Measurements from ENCODE around the gene SPEF1.
"Not testable (repeated sequence)": the region's sequence is repeated elsewhere in the genome, so short reads cannot be mapped to it uniquely, and the experiment has no call there.

The SPEF1 gene

DNA sequence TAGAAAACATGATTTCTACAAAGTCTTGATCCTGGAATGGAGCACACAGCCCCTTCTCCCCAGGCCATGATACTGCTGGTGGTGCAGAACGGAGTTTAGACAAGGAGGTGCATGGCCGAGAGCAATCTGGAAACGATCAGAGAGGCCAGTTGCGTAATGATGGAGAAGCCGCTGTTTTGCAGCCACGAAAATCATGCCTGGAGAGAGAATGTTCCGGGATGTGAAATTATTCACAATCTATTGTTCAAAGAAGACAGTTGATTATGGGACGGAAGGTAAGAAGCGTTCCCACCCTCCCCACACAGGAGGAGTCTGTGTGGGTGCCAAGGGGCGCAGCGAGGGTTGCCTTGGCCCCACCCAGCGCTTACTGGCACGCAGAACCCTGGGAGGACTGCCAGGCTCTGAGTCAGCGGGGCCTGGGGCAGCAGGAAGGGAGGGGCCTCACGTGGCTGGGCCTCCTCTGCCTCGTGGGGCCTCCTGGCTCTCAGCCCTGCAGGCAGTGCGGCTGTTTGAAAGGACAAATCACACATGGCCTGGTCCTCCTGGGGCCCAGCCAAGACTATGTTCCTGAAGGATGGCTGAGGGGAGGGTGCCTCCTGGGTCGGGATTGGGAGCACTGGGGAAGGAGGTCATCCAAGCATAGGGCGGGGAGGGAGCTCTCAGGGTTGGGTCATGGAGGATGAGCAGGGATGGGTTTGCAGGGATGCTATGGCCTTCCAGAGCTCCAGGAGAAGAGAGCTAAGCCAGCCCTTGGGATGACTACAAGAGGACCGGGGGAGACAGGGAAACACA lies 30.4 kb upstream of the SPEF1 start:
- in situ Hi-C loops (cut with MboI; ENCODE audit: low sequenced_read_pairs), result no loop called here

DNA sequence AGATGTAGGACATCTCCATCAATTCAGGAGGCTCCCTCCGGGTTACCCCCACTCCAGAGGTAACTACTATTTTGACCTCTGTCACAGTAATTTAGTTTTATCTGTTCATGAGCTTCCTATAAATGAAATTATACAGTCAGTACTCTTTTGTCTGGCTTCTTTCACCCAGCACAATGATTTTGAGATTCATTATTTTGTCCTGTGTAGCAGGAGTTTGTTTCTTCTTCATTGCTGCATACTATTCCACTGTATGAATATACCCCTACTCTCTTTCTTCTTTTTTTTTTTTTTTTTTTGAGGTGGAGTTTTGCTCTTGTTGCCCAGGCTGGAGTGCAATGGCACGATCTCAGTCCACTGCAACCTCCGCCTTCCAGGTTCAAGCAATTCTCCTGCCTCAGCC lies 27.3 kb upstream of the SPEF1 start:
- in situ Hi-C loops (cut with MboI; ENCODE audit: low sequenced_read_pairs), result no loop called here

DNA sequence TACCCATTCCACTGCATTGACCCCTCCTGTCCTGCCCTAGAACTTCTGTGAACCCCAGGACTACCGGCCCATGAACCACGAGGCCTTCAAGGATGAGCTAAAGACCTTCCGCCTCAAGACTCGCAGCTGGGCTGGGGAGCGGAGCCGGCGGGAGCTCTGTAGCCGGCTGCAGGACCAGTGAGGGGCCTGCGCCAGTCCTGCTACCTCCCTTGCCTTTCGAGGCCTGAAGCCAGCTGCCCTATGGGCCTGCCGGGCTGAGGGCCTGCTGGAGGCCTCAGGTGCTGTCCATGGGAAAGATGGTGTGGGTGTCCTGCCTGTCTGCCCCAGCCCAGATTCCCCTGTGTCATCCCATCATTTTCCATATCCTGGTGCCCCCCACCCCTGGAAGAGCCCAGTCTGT lies 23.5 kb upstream of the SPEF1 start:
- in situ Hi-C loops (cut with MboI; ENCODE audit: low sequenced_read_pairs), result no loop called here

DNA sequence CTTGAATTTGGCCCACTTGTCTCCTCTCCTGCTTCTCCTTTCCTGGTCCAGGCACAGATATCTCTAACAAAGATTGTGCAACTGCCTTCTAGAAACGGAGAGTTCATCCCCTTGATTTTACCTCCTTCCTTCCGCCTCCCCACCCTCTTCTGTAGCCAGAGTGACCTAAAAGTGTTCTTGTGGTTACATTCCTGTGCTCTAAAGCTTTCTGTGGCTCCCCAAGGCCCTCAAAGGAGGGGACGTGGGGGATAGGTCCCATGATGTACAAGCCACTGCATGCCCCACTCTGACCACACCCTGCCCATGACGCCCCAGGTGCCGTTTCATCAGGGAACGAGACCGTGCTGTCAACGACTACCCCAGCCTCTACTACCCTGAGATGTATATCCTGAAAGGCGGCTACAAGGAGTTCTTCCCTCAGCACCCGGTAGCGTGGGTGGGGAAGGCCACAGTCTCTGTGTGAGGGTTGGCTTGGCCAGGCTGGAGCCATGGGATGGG lies 23.1 kb upstream of the SPEF1 start:
- in situ Hi-C loops (cut with MboI; ENCODE audit: low sequenced_read_pairs), result no loop called here

DNA sequence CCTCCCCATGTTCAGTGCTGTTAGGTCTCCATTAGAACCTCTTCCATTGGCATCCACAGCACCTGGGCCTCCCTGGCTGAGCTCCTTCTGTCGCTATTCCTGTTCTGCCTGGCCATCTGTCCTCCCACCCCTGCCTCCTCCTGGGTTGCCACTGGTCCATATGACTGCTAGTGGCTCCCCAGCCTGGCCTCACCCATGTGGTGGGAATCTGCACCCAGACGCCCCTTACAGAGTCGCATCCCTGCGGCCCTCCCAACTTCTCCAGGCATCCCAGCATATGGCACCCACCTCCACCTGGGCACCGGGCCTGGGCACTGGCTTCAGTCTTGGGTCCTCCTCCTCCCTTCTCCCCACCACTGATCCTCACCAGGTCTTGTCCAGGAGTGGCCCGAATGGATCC lies 22.6 kb upstream of the SPEF1 start:
- in situ Hi-C loops (cut with MboI; ENCODE audit: low sequenced_read_pairs), result no loop called here

DNA sequence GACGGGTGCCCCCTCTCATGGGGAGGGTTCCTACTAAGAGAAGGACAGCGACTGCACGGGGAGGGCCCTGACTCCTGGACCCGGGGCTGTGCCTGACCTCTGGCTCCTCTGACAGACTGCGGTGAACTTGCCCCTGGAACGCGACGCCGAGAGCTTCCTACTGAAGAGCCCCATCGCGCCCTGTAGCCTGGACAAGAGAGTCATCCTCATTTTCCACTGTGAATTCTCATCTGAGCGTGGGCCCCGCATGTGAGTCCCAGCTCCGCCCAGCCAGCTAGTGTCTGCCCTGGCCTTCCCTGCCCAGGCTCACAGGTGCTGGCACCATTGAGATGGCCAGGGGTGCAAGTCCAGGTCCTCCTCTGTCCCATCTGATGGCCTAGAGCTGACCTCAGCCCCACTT lies 22.0 kb upstream of the SPEF1 start:
- in situ Hi-C loops (cut with MboI; ENCODE audit: low sequenced_read_pairs), result no loop called here

DNA sequence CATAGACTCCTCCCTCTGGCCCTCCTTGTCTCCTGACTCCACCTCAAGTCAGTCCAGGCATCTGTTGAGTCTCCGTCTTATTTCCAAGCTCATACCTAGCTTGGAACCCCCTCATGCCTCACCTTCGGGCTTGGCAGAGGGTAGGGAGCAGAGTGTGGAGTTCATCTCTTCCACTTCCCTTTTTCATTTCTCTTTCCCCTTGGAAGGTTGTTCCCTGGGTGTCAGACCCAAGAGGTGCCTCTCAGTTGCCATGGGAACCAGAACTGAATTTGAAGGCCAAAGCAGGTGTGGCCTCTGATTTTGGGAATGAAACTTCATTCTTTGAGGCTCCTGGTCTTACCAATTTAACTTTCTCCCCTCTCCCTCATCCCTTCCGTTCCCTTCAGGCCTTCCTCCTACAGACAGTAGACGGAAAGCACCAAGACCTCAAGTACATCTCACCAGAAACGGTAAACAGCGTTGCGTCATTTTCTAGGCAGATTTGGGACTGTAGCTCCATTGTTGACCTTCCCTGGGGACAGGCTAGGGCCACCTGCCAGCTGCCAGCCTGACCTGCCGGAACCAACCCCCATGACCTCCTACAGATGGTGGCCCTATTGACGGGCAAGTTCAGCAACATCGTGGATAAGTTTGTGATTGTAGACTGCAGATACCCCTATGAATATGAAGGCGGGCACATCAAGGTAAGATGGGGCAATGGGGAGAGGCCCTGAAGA lies 21.4 kb upstream of the SPEF1 start:
- in situ Hi-C loops (cut with MboI; ENCODE audit: low sequenced_read_pairs), result no loop called here

DNA sequence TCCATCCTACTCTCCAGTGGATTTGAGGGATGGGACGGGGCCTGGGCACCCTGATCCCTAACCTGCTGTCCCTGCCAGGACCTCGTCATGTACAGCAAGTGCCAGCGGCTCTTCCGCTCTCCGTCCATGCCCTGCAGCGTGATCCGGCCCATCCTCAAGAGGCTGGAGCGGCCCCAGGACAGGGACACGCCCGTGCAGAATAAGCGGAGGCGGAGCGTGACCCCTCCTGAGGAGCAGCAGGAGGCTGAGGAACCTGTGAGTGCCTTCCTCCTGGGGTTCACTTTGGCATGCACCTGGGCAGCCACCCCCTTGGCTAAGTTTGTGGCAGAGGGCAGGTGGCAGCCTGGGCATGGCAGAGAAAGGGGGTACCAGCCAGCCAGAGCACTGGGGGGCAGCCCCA lies 20.6 kb upstream of the SPEF1 start:
- in situ Hi-C loops (cut with MboI; ENCODE audit: low sequenced_read_pairs), result no loop called here

DNA sequence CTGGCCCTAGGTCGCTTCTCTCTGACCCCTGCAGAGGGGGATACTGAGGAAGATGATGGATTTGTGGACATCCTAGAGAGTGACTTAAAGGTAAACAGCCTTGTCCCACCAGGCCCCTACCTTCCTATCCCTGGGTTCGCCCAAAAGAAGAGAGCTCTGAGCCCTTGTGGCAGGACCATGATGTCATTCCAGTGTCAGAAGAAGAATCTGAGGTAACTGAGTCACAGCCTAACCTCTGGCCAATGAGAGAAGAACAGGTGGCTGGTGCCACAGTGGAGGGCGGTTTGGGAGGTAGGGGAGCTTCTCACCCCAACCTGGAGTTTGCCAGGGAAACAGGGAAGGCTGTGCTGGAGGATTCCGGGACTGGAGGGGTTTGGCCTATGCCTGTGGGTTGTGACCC lies 20.1 kb upstream of the SPEF1 start:
- in situ Hi-C loops (cut with MboI; ENCODE audit: low sequenced_read_pairs), result no loop called here

DNA sequence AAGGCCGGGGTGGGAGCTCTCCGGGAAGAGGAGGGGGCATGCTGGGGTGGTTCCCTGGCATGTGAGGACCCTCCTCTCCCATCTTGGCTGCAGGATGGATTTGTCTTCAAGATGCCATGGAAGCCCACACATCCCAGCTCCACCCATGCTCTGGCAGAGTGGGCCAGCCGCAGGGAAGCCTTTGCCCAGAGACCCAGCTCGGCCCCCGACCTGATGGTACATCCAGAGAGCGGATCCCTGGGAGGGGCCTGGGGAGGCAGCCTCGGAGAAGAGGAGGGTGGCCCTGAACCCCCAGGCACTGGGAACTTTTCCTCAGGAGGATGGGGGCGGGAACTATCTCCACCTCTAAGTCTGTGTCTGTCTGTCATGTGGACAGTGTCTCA lies 19.6 kb upstream of the SPEF1 start:
- in situ Hi-C loops (cut with MboI; ENCODE audit: low sequenced_read_pairs), result no loop called here

DNA sequence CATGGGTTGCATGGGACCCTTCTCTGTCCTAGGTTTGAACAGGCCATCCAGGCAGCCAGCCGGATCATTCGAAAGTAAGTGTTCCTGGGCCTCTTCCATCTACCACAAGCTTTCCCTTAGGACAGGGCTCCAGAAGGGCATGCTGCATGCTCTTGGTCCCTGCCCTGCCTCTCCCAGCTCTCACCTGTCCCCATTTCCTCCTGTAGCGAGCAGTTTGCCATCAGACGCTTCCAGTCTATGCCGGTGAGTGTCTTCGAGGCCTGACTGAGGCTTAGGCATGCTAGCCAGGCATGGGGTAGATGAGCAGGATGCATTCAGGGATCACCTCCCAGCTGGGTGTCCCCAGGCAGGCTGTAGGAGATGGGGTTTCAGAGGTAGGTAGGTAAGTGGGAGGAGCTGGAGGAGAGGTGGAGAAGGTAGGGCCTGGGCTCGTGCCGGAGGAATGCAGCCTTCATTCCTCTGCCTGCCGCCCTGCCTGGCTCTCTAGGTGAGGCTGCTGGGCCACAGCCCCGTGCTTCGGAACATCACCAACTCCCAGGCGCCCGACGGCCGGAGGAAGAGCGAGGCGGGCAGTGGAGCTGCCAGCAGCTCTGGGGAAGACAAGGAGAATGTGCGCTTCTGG lies 19.1 kb upstream of the SPEF1 start:
- in situ Hi-C loops (cut with MboI; ENCODE audit: low sequenced_read_pairs), result no loop called here

DNA sequence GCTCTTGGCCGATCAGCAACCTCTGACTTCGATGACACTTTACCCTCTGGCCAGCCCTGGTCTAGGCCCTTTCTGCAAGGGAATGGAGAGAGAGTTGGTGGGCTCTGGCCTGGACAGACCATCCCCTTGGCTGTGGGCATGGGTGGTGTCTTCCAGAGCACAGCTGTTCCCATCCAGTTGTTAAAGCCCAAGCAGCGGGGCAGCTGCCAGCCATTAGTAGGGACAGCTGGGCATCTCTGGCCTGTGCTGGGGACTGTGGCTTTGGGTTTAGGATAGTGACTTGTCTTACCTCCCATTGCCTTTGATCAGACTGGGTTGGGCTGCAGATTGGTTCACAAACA lies 17.6 kb upstream of the SPEF1 start:
- in situ Hi-C loops (cut with MboI; ENCODE audit: low sequenced_read_pairs), result no loop called here

DNA sequence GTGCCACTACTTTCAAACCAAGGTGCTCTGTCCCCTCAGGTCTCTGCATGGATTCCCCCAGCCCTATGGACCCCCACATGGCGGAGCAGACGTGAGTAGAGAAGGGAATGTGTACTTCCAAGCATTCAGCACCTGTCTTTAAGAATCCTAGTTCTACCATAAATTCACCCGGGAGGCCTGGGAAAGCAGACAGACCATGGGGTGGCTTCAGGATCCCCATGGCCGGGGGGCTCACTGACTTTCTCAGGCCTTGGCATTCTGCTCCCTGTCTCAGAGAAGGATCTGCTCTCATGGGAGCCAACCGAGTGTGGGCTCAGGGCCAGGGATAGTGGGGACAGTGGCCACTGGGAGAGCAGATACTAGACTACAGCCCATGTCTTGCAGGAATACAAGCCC lies 17.1 kb upstream of the SPEF1 start:
- in situ Hi-C loops (cut with MboI; ENCODE audit: low sequenced_read_pairs), result no loop called here

DNA sequence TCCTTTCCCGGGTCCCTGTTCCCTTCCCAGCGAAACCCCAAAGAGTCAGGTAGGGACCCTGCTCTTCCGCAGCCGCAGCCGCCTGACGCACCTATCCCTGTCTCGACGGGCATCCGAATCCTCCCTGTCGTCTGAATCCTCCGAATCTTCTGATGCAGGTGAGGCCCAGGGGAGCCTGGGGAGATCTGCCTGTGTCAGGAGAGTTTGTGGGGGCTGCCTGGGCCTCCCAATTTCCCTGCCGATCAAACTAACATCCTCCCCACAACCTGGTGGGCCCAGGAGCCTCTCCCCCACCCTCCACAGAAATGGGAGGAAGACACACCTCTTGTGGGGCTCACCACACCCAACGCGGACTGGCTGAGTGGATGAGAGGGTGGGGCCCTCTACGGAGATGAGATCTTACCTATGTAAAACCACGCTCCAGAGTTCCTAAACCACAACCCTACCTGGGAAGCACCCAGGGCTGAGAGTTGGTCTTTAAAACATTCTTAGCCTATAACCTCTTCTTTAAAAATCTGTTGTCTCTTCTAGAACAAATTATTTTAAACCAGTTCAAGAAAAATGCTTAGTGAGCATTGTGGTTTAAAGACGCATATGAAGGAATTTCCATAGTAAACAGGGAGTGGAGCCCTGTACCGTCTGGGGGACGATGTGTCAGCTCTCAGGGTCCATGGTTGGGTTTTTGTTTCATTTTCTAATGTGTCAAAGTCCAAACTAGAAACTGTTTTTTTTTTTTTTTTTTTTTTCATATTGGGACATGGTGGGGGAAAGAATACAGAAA lies 16.5 kb upstream of the SPEF1 start:
- in situ Hi-C loops (cut with MboI; ENCODE audit: low sequenced_read_pairs), result no loop called here

DNA sequence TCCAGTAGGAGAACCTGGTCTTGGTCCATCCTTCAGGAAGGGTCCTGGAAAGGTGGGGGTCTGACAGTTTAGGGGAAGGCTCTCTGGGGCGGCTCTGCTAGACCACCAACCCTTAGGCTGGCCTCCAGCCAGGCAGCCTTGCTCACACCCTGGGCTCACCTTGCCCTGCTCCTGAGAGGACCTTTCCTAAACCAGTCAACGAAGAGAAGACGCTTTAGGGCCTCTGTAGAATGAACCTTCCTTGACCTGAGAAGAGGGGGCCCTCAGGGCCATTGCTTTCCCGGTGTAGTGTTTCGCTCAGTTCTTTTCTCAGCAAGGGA lies 15.9 kb upstream of the SPEF1 start:
- in situ Hi-C loops (cut with MboI; ENCODE audit: low sequenced_read_pairs), result no loop called here

DNA sequence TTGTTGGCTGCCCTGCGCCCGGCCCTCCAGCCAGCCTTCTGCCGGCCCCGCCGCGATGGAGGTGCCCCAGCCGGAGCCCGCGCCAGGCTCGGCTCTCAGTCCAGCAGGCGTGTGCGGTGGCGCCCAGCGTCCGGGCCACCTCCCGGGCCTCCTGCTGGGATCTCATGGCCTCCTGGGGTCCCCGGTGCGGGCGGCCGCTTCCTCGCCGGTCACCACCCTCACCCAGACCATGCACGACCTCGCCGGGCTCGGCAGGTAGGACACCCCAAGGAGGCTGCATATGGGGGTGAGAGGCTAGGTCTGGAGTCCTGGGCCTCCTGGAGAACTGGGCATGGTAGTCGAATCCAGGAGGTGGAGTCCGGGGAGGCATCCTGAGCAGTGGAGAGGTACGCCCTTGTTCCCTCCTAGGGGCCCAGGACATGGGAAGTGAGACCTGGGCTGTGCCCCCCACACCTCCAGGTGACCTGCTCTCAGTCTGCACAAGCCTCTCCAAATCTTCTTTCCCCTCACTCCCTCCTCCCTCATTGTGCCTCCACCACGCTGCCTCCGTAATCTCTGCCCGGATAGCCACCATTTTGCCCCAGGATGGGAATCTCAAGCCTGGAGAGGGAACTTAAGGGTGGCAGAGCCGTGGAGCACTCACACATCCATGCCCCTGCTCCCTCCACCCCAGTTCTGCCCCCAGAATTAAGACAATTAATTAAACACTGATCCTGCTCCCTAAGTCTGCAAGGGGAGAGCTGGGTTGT lies 15.4 kb upstream of the SPEF1 start:
- in situ Hi-C loops (cut with MboI; ENCODE audit: low sequenced_read_pairs), result no loop called here

DNA sequence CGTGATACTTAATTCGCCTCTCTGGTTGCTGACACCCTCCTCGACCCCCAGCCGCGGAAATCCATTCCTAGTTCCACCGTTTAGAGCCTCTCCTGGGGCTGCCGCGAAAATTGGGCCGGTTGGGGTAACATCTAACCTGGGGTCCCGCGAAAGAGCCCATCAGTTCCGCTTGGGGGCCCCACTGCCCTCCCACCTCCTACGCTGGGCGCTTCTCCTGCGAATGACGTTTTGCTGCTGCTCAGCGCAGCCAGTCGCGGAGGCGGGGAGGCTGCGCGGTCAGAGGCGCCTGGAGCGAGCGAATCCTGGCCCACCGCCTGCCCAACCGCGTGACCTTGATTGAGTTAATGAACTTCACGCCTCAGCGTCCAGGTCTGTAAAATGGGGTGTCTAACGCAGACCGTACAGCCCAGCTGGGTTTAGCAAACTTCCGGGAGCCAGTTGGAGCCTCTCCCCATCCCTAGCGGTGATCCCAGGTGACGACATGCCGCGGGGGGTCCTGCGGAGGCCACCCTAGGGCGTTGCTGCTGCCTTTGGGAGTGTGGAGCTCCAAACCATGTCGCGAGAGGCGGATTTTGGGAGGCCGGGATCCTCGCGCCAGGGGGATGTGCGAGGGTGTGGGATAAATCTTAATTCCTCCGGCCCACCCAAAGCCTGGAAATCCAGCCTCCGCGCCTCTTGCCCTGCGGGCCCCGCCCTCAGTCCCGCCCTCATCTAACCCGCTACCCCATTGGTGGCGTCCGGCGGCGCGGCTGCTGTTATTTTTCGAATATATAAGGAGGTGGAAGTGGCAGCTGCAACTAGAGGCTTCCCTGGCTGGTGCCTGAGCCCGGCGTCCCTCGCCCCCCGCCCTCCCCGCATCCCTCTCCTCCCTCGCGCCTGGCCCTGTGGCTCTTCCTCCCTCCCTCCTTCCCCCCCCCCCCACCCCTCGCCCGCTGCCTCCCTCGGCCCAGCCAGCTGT lies 14.5 kb upstream of the SPEF1 start, which contains the start of gene CDC25B:
CDC25B (plus strand) TSS at position 800 of the 958 bp plus-strand sequence. CDS start 222 bp downstream, outside the sequence.
- in situ Hi-C loops (cut with MboI; ENCODE audit: low sequenced_read_pairs), result no loop called here

DNA sequence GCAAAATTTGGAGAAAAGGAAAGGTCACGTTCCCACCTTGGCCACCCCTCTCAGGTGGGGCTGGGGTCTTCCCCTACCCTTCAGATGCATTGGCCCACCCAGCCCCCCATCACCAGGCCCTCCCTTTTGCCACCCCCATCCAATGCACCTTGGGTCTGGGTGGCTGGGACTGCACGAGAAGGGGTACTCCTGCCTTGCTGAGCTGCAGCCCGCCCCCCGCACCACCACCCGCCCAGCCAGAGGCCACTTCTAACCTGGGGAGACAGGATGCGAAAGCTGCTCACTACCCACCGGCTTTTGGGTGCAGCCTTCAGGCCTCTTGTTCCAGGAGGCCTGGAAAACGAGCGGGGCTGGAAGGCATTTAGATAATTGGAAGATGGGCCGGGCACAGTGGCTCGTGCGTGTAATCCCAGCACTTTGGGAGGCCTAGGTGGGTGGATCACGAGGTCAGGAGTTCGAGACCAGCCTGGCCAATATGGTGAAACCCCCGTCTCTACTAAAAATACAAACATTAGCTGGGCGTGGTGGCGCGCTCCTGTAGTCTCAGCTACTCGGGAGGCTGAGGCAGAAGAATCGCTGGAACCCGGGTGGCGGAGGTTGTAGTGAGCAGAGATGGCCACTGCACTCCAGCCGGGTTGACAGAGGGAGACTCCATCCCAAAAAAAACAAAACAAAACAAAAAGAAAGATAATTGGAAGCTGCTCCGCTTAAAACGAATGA lies 13.6 kb upstream of the SPEF1 start:
- in situ Hi-C loops (cut with MboI; ENCODE audit: low sequenced_read_pairs), result no loop called here

DNA sequence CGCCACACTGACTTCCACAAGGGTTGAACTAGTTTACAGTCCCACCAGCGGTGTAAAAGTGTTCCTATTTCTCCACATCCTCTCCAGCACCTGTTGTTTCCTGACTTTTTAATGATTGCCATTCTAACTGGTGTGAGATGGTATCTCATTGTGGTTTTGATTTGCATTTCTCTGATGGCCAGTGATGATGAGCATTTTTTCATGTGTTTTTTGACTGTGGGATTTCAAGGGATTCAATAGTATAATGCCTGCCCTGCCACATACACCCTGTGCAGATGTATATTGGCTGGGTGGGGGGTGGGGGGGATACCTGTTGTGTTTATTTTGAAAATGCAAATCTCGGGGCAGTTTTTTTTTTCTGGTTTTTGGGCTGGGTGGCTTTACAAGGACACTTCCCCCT lies 12.9 kb upstream of the SPEF1 start:
- in situ Hi-C loops (cut with MboI; ENCODE audit: low sequenced_read_pairs), result not testable (repeated sequence)
